Middle frontal gyrus (tissue), 1 donor: ENCODE measurements around the gene DEUP1.

ENCODE experiments used
- DNase-seq: peaks from one replicate; pipeline ENCODE4 v3.0.0-alpha.2; 2015; ENCODE audit warnings: low spot score; ENCODE audit errors: extremely low spot score

Gene DEUP1

DNA sequence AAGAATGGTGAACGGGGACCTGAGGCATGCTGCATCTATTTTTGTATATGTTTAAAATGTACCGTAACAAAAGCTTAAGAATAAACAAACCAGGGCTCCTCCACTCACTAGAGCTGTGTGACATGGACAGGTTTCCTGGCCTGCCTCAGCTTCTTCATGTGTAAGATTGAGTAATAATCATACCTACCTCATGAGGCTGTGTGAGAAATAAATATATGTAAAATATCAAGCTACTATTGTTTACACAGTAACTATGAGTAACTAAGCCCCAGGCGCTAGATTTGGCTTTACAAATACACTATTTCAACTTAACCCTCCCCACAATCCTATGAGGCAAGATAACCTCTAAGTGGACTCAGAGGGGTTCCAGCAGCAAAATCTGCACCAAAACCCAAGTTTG lies 146.3 kb downstream of the DEUP1 start:
- no peak for DNase-seq

DNA sequence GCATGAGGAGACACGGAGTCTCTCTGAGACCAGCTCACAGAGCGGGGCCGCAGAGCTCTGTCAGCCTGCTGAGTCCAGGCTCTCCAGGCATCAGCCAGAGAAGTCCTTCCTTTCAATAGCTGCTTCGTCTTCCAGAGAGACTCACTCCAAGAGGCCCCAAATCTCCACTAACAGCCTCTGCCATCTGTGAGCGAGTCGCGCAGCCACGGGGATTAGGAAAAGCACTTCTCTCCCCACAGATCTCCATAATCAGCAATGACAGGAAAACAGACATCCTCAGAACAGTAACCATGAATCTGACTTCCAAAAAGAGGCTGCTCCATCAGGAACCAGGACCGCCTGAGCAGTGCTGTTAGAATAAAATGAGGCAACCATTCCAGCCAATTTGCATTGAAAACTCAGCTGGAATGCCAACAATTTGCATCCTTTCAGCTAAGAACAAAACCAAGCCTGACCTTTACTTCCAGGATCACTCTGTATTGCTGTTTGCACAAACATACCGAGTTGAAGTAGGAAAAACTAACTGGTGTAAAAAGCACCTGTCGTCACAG lies 147.2 kb downstream of the DEUP1 start:
- DNase-seq = no peak

DNA sequence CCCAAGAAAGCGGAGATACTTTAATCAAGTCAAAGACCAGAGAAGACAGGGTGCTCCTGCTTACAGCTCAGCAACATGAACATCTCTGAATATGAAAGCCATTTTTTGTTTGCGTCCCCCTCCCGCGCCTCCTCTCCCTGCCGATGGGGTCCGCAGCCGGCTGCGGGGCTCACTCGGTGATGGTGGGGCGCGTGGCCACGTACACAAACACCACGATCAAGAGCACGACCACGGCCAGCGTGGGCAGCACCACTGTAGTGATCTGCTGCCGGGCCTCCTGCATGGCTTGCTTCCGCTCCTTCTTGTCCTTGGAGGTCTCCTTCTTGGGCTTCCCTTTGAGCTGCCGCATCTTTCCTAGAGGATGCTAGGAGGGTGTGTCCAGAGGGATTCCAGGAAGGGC lies 148.3 kb downstream of the DEUP1 start:
- no peak for DNase-seq

DNA sequence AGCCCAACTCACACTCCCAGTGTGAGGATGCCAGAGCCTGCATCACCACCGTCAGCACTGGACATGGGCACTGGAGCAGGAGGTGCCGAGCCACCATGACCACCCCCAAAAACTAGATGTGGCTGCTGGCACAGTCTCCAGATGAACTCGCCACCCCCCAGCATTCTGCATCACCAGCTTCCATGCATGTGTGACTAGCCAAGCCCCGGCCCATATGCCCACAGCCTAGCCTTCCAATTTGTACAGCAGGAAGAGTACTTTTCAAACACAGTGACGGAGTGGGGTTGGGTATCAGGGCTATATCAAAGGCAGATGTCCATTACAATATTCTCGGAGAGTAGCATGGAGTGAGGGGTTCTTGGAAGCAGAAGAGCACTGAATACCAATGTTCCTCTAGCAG lies 149.7 kb downstream of the DEUP1 start:
- no peak for DNase-seq

GRCh38 chr11:93480756-93481155 lies 150.2 kb downstream of the DEUP1 start:
- no peak for DNase-seq

DNA sequence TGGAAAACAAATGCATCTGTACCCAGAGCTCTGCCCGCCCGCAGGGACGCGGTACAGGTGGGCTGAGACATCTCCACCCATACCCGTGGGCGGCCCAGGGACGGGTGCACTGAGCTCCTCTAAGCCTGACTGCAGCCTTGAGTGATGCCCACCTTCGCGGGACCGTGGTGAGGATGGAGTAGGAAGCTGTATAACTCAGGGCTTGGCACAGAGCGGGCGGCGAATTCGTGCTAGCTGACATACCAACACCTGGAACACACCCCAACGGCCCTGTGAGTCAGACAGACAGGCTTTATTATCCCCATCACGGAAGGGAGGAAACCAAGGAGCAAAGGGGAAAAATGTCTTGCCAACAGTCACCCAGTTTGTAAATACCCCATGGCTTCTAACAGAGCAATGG lies 150.7 kb downstream of the DEUP1 start:
- no peak for DNase-seq

DNA sequence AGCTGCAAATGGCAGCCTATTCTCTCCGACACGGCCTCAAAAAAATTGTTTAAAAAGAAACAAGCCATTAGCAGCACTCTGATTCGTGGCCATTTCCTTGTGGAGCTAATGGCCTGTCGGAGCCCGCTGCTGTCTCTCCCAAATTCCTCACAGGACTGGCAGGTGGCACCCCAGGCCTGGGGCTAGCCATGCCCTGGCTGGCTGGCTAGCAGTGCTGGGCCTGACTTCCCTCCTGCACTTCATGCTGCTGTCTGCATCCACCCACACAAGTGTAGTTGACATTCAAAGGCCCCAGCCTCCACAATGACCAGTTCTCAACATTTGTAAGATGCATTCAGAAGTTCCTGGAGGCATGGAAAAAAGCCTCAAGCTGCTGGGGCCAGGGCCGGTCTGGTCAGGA lies 151.2 kb downstream of the DEUP1 start:
- no peak for DNase-seq

DNA sequence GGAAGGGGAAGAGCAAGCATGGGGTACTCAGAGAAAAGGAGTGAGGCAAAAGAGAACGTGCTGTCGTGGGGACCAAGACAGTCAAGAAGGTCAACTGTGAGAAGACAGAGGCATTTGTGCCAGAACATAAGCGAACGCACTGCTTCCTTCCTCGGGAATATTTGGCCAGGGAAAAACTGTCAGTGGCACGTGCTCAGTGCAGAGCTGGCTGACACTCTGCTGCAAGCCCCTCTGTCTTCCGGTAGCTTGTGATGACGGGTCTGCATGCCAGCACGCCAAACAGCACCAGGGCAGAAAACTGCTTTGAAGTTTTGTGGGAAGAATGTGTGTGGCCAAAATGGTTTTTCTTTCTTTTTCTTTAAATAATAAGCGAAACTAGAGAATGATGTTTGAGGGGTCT lies 152.0 kb downstream of the DEUP1 start:
- no peak for DNase-seq

DNA sequence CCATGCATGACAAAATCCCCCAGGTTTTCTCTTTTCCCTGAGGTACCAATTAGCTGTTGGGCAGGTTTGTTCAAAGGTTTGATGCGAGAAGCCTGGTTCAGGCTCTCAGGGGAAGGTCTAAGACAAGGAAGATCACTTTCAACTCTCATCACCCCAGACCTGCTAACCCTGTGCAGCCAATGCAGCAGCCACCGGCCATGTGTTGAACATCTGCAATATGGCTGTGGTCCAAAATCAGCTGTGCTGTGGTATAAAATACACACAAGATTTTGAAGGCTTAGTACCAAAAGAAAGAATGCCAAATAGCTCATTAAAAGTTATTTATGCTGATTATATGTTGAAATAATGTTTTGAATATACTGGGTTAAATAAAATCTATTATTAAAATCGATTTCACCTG lies 154.2 kb downstream of the DEUP1 start:
- DNase-seq = no peak

- DNase-seq = no peak
Measured at GRCh38 chr11:93485983-93486382, 155.4 kb downstream of the DEUP1 start.

GRCh38 chr11:93487032-93487483 lies 156.5 kb downstream of the DEUP1 start:
- DNase-seq = no peak
